HG02885 (cell line): Measurements from ENCODE around the gene HAUS8.

ENCODE experiments used
- ATAC-seq: cut with Tn5 transposase; IDR thresholded peaks from one replicate; pipeline ENCODE4 v1.9.1; 2021; ENCODE audit warnings: mild to moderate bottlenecking; ENCODE audit not compliant: unreplicated experiment, poor library complexity

HAUS8 gene

DNA sequence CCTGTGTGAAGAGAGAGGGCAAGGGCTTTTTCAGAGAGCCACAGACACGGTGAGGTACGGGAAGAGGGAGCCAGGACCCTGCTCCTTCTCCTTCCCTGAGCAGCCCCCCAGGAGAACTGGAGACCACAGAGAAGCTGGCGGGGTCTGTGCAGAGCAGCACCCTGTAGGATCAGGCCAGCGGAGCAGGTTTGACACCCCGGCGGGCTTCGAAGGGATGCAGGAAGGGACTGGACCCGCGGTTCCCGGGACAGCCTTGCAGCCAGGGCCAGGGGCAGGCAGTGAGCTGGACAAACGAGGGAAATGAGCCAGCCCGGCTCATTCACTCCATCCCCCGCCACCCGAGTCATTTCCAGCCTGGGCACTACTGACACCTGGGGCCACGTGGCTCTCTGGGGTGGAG is 70.9 kb downstream of the HAUS8 start:
- no peak for ATAC-seq

DNA sequence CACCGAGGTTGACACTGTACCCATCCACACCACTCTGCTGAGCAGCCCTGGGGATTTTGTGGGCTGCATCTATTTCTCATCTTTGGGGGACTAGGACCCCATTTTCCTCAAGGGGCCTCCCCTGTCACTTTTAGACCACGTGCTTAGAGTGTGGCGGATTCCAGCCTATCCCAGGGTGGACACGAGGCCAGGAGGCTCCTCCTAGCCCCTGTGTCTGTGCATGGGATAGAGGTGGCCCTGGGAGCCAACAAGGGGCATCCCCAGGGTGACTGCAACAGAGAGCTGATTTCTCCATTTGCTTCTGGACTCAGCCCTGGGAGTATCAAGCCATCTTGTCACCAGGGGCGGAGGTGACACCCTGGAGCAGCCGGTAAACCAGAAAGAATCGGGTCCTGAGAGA is 72.8 kb downstream of the HAUS8 start:
- ATAC-seq: no peak

DNA sequence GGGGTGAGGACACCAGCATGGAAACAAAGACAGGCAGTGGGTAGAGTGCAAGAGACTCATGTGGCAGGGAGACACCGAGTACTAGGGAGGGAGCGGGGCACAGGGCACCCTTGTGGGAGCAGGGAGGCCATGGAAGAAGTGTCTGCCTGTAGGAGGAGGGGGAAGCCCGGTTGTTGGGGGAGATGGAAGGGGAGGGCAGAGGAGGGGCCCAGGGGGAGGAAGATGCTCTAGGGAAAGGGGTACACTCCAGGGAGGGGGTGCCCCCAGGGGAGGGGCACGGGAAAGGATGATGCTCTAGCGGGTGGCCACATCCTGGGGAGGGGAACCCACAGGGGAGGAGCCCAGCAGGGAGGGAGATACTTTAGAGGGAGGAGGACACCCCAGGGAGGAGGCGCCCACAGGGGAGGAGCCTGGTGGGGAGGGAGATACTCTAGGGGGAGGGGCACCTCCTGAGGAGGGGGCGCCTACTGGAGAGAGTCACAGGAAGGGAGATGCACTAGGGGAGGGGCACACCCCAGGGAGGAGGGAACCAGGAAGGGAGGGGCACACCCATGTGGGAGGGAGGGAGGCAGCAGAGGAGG is 73.6 kb downstream of the HAUS8 start:
- no peak for ATAC-seq
